GM18870 (cell line): ENCODE measurements around the gene REEP1.

Source experiments
- ATAC-seq: cut with Tn5 transposase; IDR thresholded peaks from one replicate; pipeline ENCODE4 v1.9.1; 2021; ENCODE audit warnings: moderate library complexity; ENCODE audit not compliant: unreplicated experiment

Gene REEP1, protein sequence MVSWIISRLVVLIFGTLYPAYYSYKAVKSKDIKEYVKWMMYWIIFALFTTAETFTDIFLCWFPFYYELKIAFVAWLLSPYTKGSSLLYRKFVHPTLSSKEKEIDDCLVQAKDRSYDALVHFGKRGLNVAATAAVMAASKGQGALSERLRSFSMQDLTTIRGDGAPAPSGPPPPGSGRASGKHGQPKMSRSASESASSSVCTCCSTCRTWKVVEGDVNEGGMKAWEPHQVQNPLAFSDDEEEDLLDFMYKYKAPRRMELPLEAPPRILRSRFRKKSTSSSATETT

DNA sequence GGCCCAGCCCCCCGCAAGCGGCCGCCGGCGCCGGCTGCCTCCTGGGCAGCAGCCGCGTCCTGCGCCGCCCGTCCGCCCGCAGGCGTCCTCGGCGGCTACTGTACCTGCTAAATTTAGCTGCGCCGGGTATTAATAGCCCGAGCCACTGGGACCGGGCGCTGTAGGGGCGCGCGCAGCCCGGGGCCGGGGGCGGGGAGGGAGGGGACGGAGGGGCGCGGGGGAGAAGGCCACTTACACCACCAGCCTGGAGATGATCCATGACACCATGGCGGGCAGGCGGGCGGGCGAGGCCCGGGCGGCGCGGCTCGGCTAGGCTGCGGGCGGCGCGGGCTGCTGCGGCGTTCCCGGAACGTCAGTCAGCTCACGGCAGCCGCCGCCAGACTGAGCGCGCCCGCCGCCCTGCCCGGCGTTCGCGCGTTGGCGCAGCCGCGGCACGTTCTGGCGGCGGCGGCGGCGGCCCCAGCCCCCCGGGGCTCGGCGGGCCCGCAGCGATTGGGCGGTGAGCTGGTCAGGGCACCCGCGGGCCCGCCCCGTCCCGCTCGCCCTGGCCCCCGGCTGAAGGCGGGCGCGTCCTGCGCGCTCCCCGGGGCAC is at the start of gene REEP1:
TSS of gene REEP1 (minus strand) at position 383 of the 592 bp plus-strand sequence. CDS start at position 267, 116 bp downstream.
- ATAC-seq, result no peak

GRCh38 chr2:86383844-86384243 is 46.4 kb upstream of the REEP1 start:
- ATAC-seq, result no peak

DNA sequence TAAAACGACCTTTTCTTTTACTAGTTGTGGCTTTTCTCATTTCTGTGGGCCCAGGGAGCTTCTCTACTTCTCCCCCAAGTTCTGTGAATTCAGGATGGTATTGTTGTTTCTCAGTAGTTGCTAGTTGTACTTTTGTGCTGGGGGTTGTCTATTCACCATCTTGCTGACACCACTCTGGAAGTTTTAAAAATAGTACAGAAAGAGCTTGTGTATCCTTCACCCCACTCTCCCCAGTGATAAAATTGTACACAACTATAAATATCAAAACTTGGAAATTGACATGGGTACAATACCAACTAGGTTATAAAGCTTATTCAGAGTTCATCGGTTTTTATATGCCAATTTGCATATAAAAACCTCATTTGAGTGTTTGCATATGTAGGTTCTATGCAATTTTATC is 45.3 kb upstream of the REEP1 start:
- no peak for ATAC-seq

GRCh38 chr2:86382108-86382507 is 44.7 kb upstream of the REEP1 start:
- ATAC-seq, result no peak

DNA sequence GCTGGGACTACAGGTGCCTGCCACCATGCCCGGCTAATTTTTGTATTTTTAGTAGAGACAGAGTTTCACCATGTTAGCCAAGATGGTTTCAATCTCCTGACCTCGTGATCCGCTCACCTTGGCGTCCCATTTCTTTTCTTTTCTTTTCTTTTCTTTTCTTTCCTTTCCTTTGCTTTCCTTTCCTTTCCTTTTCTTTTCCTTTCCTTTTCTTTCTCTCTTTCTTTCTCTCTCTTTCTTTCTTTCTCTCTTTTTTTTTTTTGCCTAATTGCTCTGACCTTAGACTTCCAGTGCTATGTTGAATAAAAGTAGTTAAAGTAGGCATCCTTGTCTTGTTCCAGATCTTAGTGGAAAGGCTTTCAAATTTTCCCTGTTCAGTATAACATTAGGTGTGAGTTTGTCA is 41.0 kb upstream of the REEP1 start:
- ATAC-seq, result no peak

- no peak for ATAC-seq
Observed at GRCh38 chr2:86375623-86376022, 38.2 kb upstream of the REEP1 start.

DNA sequence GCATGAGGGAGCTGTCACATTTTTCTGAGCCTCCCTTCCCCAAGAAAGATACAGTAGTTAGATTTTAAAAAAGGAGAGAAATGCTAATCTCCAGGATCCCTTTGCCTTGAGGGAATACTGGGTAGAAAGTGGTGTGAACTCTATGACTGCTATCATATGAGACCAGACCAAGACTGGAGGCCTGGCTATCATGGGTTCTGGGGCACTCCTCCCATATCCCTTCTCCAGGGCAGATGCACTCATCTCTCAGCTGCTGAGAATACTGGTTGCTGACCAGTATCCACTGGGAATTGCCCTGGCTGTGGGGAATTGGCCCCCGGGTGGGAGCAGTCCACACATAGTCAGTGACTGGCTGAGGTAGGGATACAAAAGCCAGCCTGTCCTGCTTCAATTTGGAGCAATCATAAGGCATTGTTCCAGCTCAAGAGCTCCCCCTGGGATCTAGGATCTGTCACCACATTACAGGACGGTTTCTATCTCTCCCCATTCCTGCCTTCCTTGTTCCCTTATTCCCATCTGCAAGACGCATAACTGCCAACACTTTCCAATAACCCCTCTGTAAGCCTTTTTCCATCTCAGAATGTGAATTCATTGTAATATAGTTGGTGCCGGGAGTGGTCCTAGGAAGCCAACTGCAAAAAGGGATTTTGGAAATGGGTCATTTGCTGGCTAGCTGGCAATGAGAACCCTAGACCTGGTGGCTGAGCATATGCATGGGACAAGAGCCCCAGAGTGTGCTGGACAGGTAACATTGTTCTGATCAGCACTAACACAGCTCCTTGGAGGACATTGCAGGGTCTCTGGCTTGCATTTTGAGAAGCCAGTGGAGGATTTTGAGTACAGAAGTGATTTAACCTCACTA is 35.4 kb upstream of the REEP1 start:
- no peak for ATAC-seq

DNA sequence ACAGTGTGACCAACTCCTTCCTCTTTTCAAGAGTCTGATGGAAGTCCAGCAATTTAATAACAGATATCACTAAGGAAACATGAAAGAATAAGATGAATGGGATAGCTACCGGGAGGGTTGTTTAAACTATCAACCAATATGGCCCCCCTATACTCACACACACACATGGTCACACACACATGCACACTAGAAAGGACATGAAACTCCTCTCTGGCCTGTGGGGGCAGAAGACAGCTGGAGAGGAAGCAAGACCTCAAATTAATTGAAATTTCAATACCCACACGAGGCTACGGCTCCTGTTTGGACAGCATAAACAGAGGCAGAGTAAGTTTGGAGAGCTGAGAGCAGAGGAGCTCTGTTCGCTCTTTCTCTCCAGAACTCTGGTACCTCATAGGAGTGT is 34.7 kb upstream of the REEP1 start:
- ATAC-seq, result no peak

DNA sequence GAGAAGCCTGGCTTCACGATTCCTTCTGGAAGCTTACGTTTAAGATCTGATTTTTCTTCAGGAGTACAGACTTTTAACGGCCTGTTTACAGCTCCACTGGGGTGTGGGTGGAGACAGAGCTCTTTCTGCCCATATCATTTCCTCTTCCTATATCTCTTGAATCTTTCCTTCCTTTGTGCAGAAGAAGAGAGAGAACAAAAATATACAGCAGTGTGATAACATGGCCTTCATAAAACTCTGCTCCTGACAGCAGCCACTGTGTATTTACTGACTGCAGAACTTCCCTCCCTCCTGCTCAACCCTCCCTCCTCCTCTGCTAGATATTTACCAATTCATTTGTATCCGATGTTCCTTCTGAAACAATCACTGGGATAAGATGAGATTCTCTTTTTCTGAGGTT is 34.1 kb upstream of the REEP1 start:
- ATAC-seq, result no peak

DNA sequence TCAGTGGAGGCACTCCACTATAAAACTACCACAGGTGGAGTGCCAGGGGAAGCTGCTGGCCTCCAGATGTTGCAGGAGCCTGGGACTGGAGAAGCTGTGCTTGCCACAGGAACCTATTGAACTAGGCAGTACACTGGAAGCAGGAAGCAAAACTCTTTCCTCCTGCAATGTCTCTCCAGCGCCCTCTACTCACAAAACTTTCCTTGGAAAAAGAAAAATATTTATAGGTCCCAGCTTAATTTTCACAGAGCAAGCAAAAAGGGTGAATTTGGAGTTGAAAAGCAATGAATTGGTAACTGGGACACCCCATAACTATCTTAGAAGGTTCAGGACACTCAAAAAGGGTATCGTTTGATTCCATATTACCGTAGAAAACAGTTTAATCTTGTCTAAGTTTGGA is 33.2 kb upstream of the REEP1 start:
- no peak for ATAC-seq

DNA sequence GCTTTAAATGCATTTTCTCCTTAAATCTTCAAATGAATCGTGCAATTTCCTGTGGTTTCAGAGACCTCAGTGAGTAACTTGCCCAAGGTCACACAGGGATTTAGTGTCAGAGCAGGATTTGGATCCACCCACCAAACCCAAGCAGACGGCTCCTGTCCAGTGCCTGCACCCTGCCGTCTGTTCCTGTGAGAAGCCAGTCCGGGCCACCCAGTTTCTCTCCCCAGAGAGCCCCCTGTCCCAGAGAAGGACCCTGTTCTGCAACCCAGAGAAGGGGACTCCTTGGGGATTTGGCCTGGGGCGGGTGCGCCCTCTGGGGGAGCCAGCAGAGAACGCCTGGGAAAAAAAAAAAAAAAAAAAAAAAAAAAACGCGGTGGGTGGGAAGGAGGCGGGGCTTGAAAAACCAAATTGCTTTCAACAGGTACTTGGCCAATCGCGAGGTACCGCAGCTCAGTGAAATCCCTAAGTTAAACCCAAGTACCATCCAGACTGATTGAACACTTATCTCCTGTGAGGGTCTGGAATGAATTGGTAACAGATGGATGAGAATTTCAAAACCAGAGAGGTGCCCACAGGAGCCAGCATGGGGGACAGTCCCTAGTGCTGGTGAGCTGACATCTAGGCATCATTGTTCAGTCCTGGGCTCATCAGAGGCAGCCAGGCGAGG is 30.9 kb upstream of the REEP1 start:
- ATAC-seq, result no peak

GRCh38 chr2:86367499-86367777 is 30.0 kb upstream of the REEP1 start:
- ATAC-seq, result no peak

- ATAC-seq, result no peak
Observed at GRCh38 chr2:86366651-86367498, 29.4 kb upstream of the REEP1 start.

- ATAC-seq, result no peak
Observed at GRCh38 chr2:86364894-86365293, 27.5 kb upstream of the REEP1 start.

DNA sequence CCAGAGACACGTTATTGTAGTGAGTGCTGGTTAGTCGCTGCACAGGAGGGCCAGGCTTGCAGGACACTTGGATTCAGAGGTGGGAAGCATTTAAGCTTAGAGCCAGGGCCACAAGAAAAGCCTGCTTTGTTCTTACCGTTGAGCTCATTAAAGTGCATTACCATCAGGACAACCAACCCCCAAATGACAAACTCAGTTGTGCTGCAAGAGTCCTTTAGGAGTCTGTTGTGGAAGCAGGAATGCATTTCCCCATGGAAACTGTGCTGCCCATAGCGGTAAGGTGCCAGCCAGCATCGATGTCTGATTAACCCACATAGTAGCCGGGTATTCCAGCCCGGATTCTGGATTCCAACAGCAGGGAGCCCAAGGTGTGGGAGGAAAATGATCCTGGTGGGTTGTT is 23.4 kb upstream of the REEP1 start:
- ATAC-seq, result no peak

- no peak for ATAC-seq
Observed at GRCh38 chr2:86358957-86359356, 21.5 kb upstream of the REEP1 start.

DNA sequence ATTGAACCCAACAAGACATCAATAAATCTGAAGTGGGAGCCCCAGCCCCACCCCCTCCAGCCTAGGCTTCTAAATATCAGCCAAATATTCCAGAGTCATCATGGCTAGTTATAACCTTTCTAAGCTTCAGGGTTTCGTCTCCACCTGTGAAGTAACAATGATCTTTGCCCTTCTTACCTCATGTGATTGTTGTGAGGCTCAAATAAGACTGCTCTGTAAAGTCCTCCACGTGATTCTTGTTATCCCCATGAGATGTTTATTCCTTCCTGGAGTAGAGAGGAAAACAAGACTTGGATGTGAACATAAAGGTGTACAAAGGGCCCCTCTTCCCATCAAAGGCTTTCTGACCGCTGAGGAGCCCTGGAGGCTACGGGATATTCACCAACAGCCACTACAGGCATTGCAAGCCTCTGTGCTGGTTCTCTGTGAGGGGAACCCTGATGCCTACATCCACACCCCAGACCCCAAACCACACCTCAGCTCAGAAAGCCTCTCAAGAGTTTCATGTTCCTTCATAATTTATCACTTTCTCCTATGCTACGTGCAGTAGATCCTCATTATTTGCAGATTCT is 20.1 kb upstream of the REEP1 start:
- no peak for ATAC-seq

- no peak for ATAC-seq
Observed at GRCh38 chr2:86352727-86353221, 15.3 kb upstream of the REEP1 start.

- no peak for ATAC-seq
Observed at GRCh38 chr2:86352137-86352726, 14.8 kb upstream of the REEP1 start.

DNA sequence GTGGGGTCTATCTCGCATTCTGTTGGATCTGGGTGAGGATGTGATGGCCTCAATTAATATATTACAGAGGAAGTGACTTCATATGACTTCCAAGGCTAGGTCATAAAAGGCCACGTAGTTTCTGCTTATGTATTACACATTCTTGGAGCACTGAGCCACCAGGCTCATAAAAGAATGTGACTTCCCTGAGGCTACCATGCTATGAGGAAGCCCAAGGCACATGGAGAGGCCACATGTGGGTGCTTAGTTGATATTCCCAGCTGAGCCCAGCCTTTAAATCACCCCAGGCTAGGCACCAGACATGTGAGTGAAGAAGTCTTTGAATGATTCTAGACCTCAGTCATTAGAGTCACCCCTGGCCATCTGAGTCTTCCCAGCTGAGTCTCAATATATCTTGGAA is 13.3 kb upstream of the REEP1 start:
- ATAC-seq, result no peak
